H54 (cell line): ENCODE data around the gene KRTAP4-3.
"Not testable (repeated sequence)": the region's sequence is repeated elsewhere in the genome, so short reads cannot be mapped to it uniquely, and the experiment has no call there.

Source experiments
- DNase-seq: peaks from one replicate; pipeline ENCODE4 v3.0.0; 2011; ENCODE audit warnings: low spot score, mixed read lengths; ENCODE audit not compliant: insufficient read length
- FAIRE-seq: peaks from 3 replicates; lab custom pipeline; 2011; peaks lifted over from hg19 to GRCh38; lab: Jason Lieb, UNC
- POLR2A ChIP-seq: IDR thresholded peaks from 2 replicates; pipeline ENCODE4 v1.6.1; 2011; ENCODE audit warnings: low read depth, mild to moderate bottlenecking, low read length

Gene KRTAP4-3

GRCh38 chr17:41141361-41141760 is 26.7 kb downstream of the KRTAP4-3 start:
- no peak for TF ChIP-seq POLR2A
- FAIRE-seq (no peak), DNase-seq (no peak)

- FAIRE-seq = peak; percentile 66
- no peak for TF ChIP-seq POLR2A
- DNase-seq = peak; percentile 26
These were observed 27.5 kb downstream of the KRTAP4-3 start, which contains the start of gene KRTAP4-6 for GRCh38 chr17:41140360-41141131. TSS of gene KRTAP4-6 (minus strand) at chr17:41140544. CDS start at chr17:41140487, 57 bp downstream.

- not testable (repeated sequence) for DNase-seq, FAIRE-seq
These were observed 28.2 kb downstream of the KRTAP4-3 start for GRCh38 chr17:41139865-41140264.

- DNase-seq = no peak
- TF ChIP-seq POLR2A = no peak
- FAIRE-seq = no peak
These were observed 33.9 kb downstream of the KRTAP4-3 start for GRCh38 chr17:41133880-41134735.

GRCh38 chr17:41131979-41132378 is 36.0 kb downstream of the KRTAP4-3 start:
- TF ChIP-seq POLR2A = no peak
- FAIRE-seq (peak; percentile 93), DNase-seq (no peak)

GRCh38 chr17:41127371-41127770 is 40.6 kb downstream of the KRTAP4-3 start:
- DNase-seq = no peak
- TF ChIP-seq POLR2A = no peak
- FAIRE-seq = no peak

GRCh38 chr17:41126412-41126811 is 41.6 kb downstream of the KRTAP4-3 start:
- no peak for FAIRE-seq
- TF ChIP-seq POLR2A = no peak
- no peak for DNase-seq

GRCh38 chr17:41125064-41125463 is 43.0 kb downstream of the KRTAP4-3 start:
- FAIRE-seq = no peak
- DNase-seq = no peak
- no peak for TF ChIP-seq POLR2A

GRCh38 chr17:41123991-41124371 is 44.0 kb downstream of the KRTAP4-3 start, which contains the start of gene KRTAP4-12:
TSS of gene KRTAP4-12 (minus strand) at chr17:41124182. CDS start at chr17:41124122, 60 bp downstream.
- FAIRE-seq, DNase-seq: not testable (repeated sequence)

- FAIRE-seq, DNase-seq: not testable (repeated sequence)
These were observed 44.6 kb downstream of the KRTAP4-3 start for GRCh38 chr17:41123292-41123990.

- FAIRE-seq (no peak), DNase-seq (no peak)
- no peak for TF ChIP-seq POLR2A
These were observed 46.3 kb downstream of the KRTAP4-3 start for GRCh38 chr17:41121742-41122141.

- FAIRE-seq = peak; percentile 93
- DNase-seq = not testable (repeated sequence)
These were observed 48.0 kb downstream of the KRTAP4-3 start for GRCh38 chr17:41119696-41120690.

GRCh38 chr17:41118721-41119120 is 49.3 kb downstream of the KRTAP4-3 start:
- TF ChIP-seq POLR2A = no peak
- no peak for DNase-seq
- no peak for FAIRE-seq

- not testable (repeated sequence) for FAIRE-seq, DNase-seq
These were observed 50.1 kb downstream of the KRTAP4-3 start, which contains the start of gene KRTAP4-11 for GRCh38 chr17:41117846-41118386. TSS of gene KRTAP4-11 (minus strand) at chr17:41118373. CDS start at chr17:41118315, 58 bp downstream.
